Ishikawa (cell line): ENCODE measurements around the gene HBP1.

Source experiments
- EGR1 ChIP-seq: IDR thresholded peaks from 2 replicates; pipeline ENCODE4 v1.6.1; 2012
- FOXM1 ChIP-seq: IDR thresholded peaks from 2 replicates; pipeline ENCODE4 v1.6.1; 2012; ENCODE audit warnings: low read depth, borderline replicate concordance
- REST ChIP-seq: IDR thresholded peaks from 2 replicates; pipeline ENCODE4 v1.6.1; 2012; ENCODE audit warnings: low read depth, mild to moderate bottlenecking
- TCF12 ChIP-seq: IDR thresholded peaks from 2 replicates; pipeline ENCODE4 v1.6.1; 2012; ENCODE audit warnings: low read depth

- TF ChIP-seq REST (no peak), EGR1 (no peak), FOXM1 (no peak), TCF12 (no peak)
Observed at GRCh38 chr7:107166736-107167426, 1.9 kb upstream of the HBP1 start.
